HL-60 (cell line): ENCODE results near the gene MAEA.

Source experiments
- CTCF ChIP-seq: IDR thresholded peaks from one replicate; pipeline ENCODE4 v1.5.1; 2011; ENCODE audit warnings: low read length, control low read depth, inconsistent platforms; ENCODE audit not compliant: insufficient read depth
- POLR2AphosphoS5 ChIP-seq: IDR thresholded peaks from 2 replicates; pipeline ENCODE4 v1.6.1; 2012; ENCODE audit warnings: low read depth

DNA sequence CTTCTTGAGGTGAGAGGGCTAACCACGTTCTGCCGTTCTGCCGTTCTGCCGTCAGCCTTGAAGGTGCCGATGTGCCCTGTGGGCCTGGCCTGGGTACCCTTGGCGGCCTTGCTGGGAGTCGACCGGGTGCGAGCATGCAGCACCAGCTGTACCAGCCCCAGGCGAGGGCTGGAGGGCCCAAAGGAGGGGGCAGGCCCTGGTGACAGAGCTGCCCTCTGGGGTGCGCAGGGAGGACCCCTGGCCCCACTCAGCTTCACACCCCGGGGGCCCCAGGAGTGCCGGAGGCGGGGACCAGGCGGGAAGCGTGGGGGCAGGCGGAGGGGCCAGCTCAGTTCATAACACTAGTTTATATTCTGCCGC, 79.4 kb downstream of the MAEA start:
- TF ChIP-seq CTCF, result no peak
- no peak for TF ChIP-seq POLR2AphosphoS5
